ENCODE results near the gene ARMC2. TPM values are rescaled to one million over a fixed set of nuclear protein-coding genes. Genes with fewer than 3 reads are reported as not detected.

ARMC2 gene
- total RNA-seq, 1 experiment from 2014 or later = 3.2 TPM

DNA sequence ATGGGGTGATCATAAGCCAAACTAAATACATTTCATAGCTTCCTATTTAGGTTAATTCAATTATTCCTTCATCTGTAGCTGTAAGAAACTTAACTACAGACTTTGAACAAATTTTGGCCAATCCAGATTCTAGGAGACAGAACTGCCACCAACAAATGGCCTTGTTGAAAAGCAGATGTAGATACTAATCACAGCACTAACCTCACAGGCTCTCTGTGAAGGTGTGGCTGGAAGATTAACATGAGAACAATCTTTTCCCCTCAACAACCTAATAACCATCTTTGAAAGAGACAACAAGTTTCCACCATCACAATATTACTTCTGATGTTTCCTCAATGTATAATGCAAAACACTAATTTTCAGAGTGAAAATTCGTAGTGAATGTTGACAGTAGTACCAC is 158.6 kb downstream of the ARMC2 start:
- Mint-ChIP-seq H3K27me3 (ENCODE audit: insufficient read depth, unreplicated experiment) (no peaks in the 10 kb centered on the region), H3K36me3 (ENCODE audit: insufficient read depth, unreplicated experiment) (peaks cover 16% of the 10 kb centered on the region), H3K27ac (ENCODE audit: low read depth, unreplicated experiment) (peak overlapping the region; percentile 94), H3K9me3 (ENCODE audit: unreplicated experiment) (no peaks in the 10 kb centered on the region), H3K4me3 (ENCODE audit: unreplicated experiment) (peak overlapping the region; percentile 93), H3K4me1 (ENCODE audit: insufficient read depth, unreplicated experiment) (peaks cover 31% of the 10 kb centered on the region)
- no peak for DNase-seq (ENCODE audit: unreplicated experiment)
- intact Hi-C loops (cut with micrococcal nuclease) = loop anchor here (5.0 kb wide), 1 partner anchor 375 kb away; the partner anchor contains the start of gene CD164
- TF ChIP-seq, protein P1, sequence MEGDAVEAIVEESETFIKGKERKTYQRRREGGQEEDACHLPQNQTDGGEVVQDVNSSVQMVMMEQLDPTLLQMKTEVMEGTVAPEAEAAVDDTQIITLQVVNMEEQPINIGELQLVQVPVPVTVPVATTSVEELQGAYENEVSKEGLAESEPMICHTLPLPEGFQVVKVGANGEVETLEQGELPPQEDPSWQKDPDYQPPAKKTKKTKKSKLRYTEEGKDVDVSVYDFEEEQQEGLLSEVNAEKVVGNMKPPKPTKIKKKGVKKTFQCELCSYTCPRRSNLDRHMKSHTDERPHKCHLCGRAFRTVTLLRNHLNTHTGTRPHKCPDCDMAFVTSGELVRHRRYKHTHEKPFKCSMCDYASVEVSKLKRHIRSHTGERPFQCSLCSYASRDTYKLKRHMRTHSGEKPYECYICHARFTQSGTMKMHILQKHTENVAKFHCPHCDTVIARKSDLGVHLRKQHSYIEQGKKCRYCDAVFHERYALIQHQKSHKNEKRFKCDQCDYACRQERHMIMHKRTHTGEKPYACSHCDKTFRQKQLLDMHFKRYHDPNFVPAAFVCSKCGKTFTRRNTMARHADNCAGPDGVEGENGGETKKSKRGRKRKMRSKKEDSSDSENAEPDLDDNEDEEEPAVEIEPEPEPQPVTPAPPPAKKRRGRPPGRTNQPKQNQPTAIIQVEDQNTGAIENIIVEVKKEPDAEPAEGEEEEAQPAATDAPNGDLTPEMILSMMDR (IDR thresholded peaks at IDR 0.05; ENCODE audit: unreplicated experiment) = no peak
- no TSS peak for BruUV-seq (replicated peaks)
- POLR2A ChIA-PET = interaction anchor here (0.6 to 19.3 kb wide), 10 partner anchors 11 to 456 kb away, joined by 3 to 556 read pairs (median 6); partner anchors contain the start of gene CD164
- CTCF ChIA-PET = no interaction called here

DNA sequence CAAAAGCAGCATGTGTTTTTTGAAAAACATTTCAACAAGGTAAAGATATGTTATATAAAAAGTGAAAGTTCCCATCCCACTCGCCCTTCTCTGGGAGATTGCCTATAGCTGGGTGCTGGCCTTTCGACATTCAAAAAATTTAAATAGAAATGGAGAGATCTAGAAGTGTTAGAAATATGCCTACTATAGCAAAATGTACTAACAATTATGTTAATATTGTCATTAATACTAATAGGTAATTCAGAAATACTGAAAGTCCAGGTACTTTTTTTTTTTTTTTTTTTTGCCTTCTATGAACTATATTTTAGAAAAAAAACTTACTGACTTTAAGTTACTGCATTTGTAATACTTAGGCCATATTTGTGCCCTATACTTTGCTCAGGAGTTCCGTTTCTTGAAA is 159.3 kb downstream of the ARMC2 start:
- TF ChIP-seq, protein P1 (IDR thresholded peaks at IDR 0.05; ENCODE audit: unreplicated experiment) = no peak
- DNase-seq (ENCODE audit: unreplicated experiment) = no peak
- Mint-ChIP-seq H3K4me3 (ENCODE audit: unreplicated experiment) (peak overlapping the region; percentile 93), H3K36me3 (ENCODE audit: insufficient read depth, unreplicated experiment) (peaks cover 9% of the 10 kb centered on the region), H3K4me1 (ENCODE audit: insufficient read depth, unreplicated experiment) (peaks cover 24% of the 10 kb centered on the region), H3K27me3 (ENCODE audit: insufficient read depth, unreplicated experiment) (no peaks in the 10 kb centered on the region), H3K9me3 (ENCODE audit: unreplicated experiment) (no peaks in the 10 kb centered on the region), H3K27ac (ENCODE audit: low read depth, unreplicated experiment) (peak overlapping the region; percentile 94)
- BruUV-seq (replicated peaks) = no TSS peak
- intact Hi-C loops (cut with micrococcal nuclease) = loop anchor here (5.0 kb wide), 1 partner anchor 375 kb away; the partner anchor contains the start of gene CD164
- ChIA-PET POLR2A (interaction anchor here (1.0 to 19.3 kb wide), 14 partner anchors 10 to 452 kb away, joined by 3 to 556 read pairs (median 9); partner anchors contain the start of genes CD164, CEP57L1, FOXO3 and SESN1), CTCF (interaction anchor here (0.8 to 1.2 kb wide), 3 partner anchors 64 to 451 kb away, joined by 3 to 4 read pairs (median 4); no protein-coding TSS in a partner anchor)

DNA sequence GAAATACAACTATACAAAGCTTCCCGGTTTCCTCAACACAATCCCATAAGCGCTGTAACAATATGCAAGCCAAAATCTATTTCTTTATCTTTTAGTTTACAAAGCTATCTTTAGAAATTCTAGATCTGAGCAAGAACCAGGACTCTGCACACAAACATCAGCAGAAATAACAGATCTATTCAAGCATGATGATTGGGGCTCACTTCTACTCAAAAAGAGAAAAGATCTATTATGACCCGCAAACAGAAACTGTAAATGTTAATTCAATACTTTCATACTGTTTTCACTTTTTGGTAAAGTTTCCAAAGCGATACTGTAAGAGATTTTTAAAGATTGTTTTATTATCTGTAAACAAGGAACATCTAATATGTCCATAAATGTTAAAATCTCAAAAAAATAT is 159.8 kb downstream of the ARMC2 start:
- no peaks in the 10 kb centered on the region for H3K27me3 Mint-ChIP-seq (ENCODE audit: insufficient read depth, unreplicated experiment)
- TF ChIP-seq, protein P1 (IDR thresholded peaks at IDR 0.05; ENCODE audit: unreplicated experiment) = no peak
- H3K9me3 Mint-ChIP-seq (ENCODE audit: unreplicated experiment) = no peaks in the 10 kb centered on the region
- ChIA-PET POLR2A (interaction anchor here (0.9 to 19.3 kb wide), 18 partner anchors 10 to 452 kb away, joined by 3 to 556 read pairs (median 8); partner anchors contain the start of genes CD164, CEP57L1, FOXO3 and SESN1), CTCF (interaction anchor here (0.8 to 1.2 kb wide), 3 partner anchors 63 to 451 kb away, joined by 3 to 4 read pairs (median 4); no protein-coding TSS in a partner anchor)
- intact Hi-C loops (cut with micrococcal nuclease) = loop anchor here (2.0 to 5.0 kb wide), 3 partner anchors 51 to 445 kb away; partner anchors contain the start of gene CD164
- H3K27ac Mint-ChIP-seq (ENCODE audit: low read depth, unreplicated experiment) = peak overlapping the region; percentile 94
- BruUV-seq (replicated peaks) = TSS peak; percentile 46
- no peak for DNase-seq (ENCODE audit: unreplicated experiment)
- H3K4me1 Mint-ChIP-seq (ENCODE audit: insufficient read depth, unreplicated experiment) = peaks cover 24% of the 10 kb centered on the region
- H3K4me3 Mint-ChIP-seq (ENCODE audit: unreplicated experiment) = peak overlapping the region; percentile 93
- peaks cover 9% of the 10 kb centered on the region for H3K36me3 Mint-ChIP-seq (ENCODE audit: insufficient read depth, unreplicated experiment)

DNA sequence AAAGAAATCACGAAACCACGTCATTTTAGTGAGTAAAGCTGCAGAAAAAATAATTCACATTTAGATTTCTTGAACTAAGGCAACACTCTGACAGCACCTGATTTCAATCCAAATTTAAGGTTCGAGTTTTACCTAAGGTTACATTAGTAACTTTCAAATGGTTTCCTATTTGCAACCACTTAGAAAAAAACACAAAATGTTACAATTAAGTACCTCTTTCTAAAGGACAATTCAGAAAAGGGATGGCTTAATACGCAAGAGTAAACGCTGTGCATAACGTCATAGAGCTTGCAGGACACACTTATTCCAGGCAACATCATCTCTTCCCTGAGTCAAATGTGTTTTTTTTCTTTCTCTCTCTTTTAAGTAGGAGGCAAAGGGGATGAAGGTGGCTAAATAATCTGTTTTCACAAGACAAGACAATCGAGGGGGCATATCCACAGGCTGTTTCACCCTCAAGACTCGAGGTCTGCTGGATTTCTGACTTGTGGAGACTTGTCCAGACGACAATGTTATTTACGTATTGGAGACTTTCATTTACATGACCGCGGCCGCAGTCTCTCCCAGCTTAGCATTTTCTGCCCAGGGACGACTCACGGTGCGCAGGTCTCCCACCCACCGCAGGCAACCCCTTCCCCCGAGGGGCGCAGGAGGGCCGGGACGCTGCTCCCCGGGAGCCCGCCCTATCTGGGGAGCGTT is 160.5 kb downstream of the ARMC2 start:
- no TSS peak for BruUV-seq (replicated peaks)
- Mint-ChIP-seq H3K27ac (ENCODE audit: low read depth, unreplicated experiment) (peak overlapping the region; percentile 94), H3K4me3 (ENCODE audit: unreplicated experiment) (peak overlapping the region; percentile 93), H3K4me1 (ENCODE audit: insufficient read depth, unreplicated experiment) (peaks cover 24% of the 10 kb centered on the region), H3K36me3 (ENCODE audit: insufficient read depth, unreplicated experiment) (peaks cover 9% of the 10 kb centered on the region), H3K27me3 (ENCODE audit: insufficient read depth, unreplicated experiment) (no peaks in the 10 kb centered on the region), H3K9me3 (ENCODE audit: unreplicated experiment) (no peaks in the 10 kb centered on the region)
- POLR2A ChIA-PET = interaction anchor here (0.8 to 19.3 kb wide), 26 partner anchors 9 to 467 kb away, joined by 3 to 556 read pairs (median 6); partner anchors contain the start of genes CD164, CEP57L1, FOXO3 and SESN1
- CTCF ChIA-PET = interaction anchor here (0.6 to 1.6 kb wide), 5 partner anchors 21 to 80 kb away, joined by 3 to 4 read pairs (median 3); no protein-coding TSS in a partner anchor
- TF ChIP-seq, protein P1 (IDR thresholded peaks at IDR 0.05; ENCODE audit: unreplicated experiment) = no peak
- peak; percentile 75 for DNase-seq (ENCODE audit: unreplicated experiment)
- intact Hi-C loops (cut with micrococcal nuclease) = loop anchor here (1.0 to 5.0 kb wide), 4 partner anchors 50 to 446 kb away; partner anchors contain the start of gene CD164

Measured in MCF 10A (cell line).